PFSK-1 (cell line): Measurements from ENCODE around the gene STOML2.

Source experiments
- POLR2AphosphoS5 ChIP-seq: IDR thresholded peaks from 2 replicates; pipeline ENCODE4 v1.6.1; 2012; ENCODE audit warnings: low read depth, mild to moderate bottlenecking, control low read depth, low read length, moderate library complexity
- SIN3A ChIP-seq: IDR thresholded peaks from 2 replicates; pipeline ENCODE4 v1.6.1; 2012; ENCODE audit warnings: mild to moderate bottlenecking, low read length, moderate library complexity, borderline replicate concordance; ENCODE audit not compliant: insufficient read depth
- TAF1 ChIP-seq: IDR thresholded peaks from 2 replicates; pipeline ENCODE4 v1.6.1; 2012; ENCODE audit warnings: low read length, control low read depth, borderline replicate concordance; ENCODE audit not compliant: insufficient read depth
- TF ChIP-seq, protein P1 (sequence below), 2 experiments: IDR thresholded peaks; 2 replicates each; pipeline versions ENCODE4 v1.6.1 to v1.8.0; 2011 to 2012; ENCODE audit warnings: low read depth in 2 of 2, low read length in 2 of 2, control low read depth in 1 of 2, inconsistent platforms in 1 of 2, mild to moderate bottlenecking in 1 of 2, moderate library complexity in 1 of 2; ENCODE audit not compliant: insufficient read depth in 1 of 2

DNA sequence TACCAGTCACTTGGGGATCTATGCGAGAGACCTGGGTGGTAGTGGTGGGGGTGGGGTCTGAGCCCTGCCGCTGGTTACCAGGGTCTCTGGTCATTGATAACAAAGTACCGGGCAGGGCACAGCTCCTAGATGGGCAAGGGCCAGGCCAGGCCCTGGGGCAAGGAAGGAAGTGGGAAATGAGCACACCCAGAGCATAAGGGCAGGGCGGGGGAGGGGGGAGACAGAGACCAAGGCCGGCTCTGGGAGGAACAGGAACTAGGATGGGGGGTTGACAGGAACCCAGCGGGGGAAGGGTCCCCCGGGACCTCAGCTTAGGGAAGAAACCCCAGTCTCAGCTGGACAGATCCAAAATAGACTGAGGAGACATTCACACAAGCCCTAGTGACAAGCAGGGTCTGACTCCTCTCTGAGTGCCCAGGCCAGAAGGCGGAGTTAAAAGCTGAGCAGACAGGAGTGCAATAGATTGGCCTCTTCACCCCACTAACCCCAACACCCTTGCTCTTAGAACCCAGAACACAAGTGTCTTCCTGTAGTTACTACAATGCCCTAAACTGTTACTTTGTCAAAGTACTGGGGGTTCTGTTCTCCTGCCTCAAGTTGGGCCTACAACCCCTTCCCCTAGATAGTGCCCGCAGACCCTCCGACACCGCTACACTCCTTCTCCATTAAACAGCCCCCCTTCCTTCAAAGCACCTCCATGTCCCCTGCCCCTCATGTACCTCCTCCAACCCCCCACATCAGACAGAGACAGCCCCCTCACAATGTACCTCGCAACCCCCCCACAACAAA, 12.1 kb upstream of the STOML2 start:
- TF ChIP-seq TAF1 = no peak
- no peak for TF ChIP-seq POLR2AphosphoS5
- TF ChIP-seq, protein P1, sequence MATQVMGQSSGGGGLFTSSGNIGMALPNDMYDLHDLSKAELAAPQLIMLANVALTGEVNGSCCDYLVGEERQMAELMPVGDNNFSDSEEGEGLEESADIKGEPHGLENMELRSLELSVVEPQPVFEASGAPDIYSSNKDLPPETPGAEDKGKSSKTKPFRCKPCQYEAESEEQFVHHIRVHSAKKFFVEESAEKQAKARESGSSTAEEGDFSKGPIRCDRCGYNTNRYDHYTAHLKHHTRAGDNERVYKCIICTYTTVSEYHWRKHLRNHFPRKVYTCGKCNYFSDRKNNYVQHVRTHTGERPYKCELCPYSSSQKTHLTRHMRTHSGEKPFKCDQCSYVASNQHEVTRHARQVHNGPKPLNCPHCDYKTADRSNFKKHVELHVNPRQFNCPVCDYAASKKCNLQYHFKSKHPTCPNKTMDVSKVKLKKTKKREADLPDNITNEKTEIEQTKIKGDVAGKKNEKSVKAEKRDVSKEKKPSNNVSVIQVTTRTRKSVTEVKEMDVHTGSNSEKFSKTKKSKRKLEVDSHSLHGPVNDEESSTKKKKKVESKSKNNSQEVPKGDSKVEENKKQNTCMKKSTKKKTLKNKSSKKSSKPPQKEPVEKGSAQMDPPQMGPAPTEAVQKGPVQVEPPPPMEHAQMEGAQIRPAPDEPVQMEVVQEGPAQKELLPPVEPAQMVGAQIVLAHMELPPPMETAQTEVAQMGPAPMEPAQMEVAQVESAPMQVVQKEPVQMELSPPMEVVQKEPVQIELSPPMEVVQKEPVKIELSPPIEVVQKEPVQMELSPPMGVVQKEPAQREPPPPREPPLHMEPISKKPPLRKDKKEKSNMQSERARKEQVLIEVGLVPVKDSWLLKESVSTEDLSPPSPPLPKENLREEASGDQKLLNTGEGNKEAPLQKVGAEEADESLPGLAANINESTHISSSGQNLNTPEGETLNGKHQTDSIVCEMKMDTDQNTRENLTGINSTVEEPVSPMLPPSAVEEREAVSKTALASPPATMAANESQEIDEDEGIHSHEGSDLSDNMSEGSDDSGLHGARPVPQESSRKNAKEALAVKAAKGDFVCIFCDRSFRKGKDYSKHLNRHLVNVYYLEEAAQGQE (IDR thresholded peaks at IDR 0.05; ENCODE audit: insufficient read depth in 1 of 2, low read depth in 2 of 2, low read length in 2 of 2) = 0 out of 4 replicates have a peak, but pooled peaks of 1 of the 2 experiments have one; percentile 27
- no peak for TF ChIP-seq SIN3A
